ENCODE data around the gene PRX. TPM values are rescaled to one million over a fixed set of nuclear protein-coding genes. Genes with fewer than 3 reads are reported as not detected.
A peak's percentile ranks its signal among the peaks of the same experiment; 100 is the strongest.
"Not testable (repeated sequence)": the region's sequence is repeated elsewhere in the genome, so short reads cannot be mapped to it uniquely, and the experiment has no call there.

Gene PRX
- total RNA-seq, 2 experiments from 2014 or later = 0.80 to 1.1 TPM

GRCh38 chr19:40446263-40446784, 33.1 kb upstream of the PRX start:
- peaks cover 16% of the 10 kb centered on the region for H3K4me1 Mint-ChIP-seq
- H3K36me3 Mint-ChIP-seq = peaks cover under 1% of the 10 kb centered on the region
- CTCF ChIA-PET = interaction anchor here (1.5 to 1.8 kb wide), 2 partner anchors 19 to 26 kb away, joined by 7 to 9 read pairs; partner anchors contain the start of gene BLVRB
- no peak for ATAC-seq
- no peak for DNase-seq
- no peaks in the 10 kb centered on the region for H3K27me3 Mint-ChIP-seq
- H3K9me3 Mint-ChIP-seq (ENCODE audit: low read depth) = no peaks in the 10 kb centered on the region
- no peak overlapping the region for H3K27ac Mint-ChIP-seq
- H3K4me3 Mint-ChIP-seq = no peak overlapping the region

- no peak for ATAC-seq
- no peaks in the 10 kb centered on the region for H3K27me3 Mint-ChIP-seq
- CTCF ChIA-PET = interaction anchor here (1.2 to 1.5 kb wide), 2 partner anchors 25 kb away, joined by 4 to 7 read pairs; no protein-coding TSS in a partner anchor
- no peak overlapping the region for H3K4me3 Mint-ChIP-seq
- no peak for DNase-seq
- no peaks in the 10 kb centered on the region for H3K9me3 Mint-ChIP-seq (ENCODE audit: low read depth)
- H3K4me1 Mint-ChIP-seq = peaks cover 20% of the 10 kb centered on the region
- H3K36me3 Mint-ChIP-seq = peaks cover 5% of the 10 kb centered on the region
- no peak overlapping the region for H3K27ac Mint-ChIP-seq
Observed at GRCh38 chr19:40445780-40446262, 32.6 kb upstream of the PRX start.

- CTCF ChIA-PET = interaction anchor here (1.0 to 3.0 kb wide), 3 partner anchors 19 to 140 kb away, joined by 4 to 28 read pairs (median 4); partner anchors contain the start of gene BLVRB
- Mint-ChIP-seq H3K4me3 (peak overlapping the region; percentile 95), H3K27ac (peak overlapping the region; percentile 97), H3K27me3 (no peaks in the 10 kb centered on the region), H3K9me3 (ENCODE audit: low read depth) (no peaks in the 10 kb centered on the region), H3K36me3 (peaks cover 7% of the 10 kb centered on the region), H3K4me1 (peaks cover 20% of the 10 kb centered on the region)
- ATAC-seq (no peak), DNase-seq (no peak)
Observed at GRCh38 chr19:40444825-40445312, 31.7 kb upstream of the PRX start.

DNA sequence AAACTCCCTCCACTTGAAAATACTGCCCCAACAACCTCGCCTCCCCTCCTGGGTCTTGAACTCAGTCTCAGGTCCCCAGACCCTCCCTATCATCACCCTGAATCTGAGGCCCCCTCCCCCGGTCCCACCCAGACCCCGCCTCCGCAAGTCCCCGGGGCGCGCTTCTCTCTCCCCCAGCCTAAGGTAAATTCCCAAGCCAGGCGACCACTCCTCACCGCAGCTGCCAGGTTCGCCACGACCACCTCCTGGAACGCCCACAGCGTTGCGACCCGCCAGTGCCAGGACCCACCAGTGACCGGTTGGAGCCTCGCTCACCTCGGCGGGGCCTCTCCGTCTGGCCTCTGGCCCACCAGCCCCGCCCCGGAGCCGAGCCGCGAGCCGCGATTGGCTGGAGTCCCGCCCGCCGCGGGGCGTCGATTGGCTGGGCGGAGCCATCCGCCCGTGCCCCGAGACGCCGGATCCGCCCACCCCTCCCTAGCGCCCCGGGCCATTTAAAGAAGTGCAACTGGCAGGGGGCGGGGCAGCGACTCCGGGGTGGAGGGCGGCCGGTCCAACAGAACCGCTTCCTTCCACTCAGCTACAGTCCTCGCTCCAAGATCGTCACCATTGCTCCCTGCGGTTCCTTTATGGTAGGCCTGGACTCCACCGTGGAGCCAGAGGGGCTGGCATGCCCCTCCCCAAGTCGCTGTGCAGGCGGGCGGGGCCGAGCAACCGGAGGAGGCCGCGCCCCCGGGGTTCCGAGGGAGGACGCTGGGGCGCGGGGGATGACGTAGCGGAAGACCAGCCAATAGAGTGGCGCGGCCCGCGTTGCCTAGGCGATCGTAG, 31.0 kb upstream of the PRX start, which contains the start of gene SERTAD3:
Gene SERTAD3, minus strand, starts transcription at position 336 of the 825 bp plus-strand sequence. CDS start 2,255 bp downstream, outside the sequence.
- no peaks in the 10 kb centered on the region for H3K9me3 Mint-ChIP-seq (ENCODE audit: low read depth)
- CTCF ChIA-PET = interaction anchor here (1.0 to 3.0 kb wide), 9 partner anchors 14 to 139 kb away, joined by 3 to 28 read pairs (median 6); partner anchors contain the start of genes BLVRB and SERTAD1

GRCh38 chr19:40443131-40443999, 30.2 kb upstream of the PRX start:
- H3K4me3 Mint-ChIP-seq = peak overlapping the region; percentile 95
- H3K27ac Mint-ChIP-seq = peak overlapping the region; percentile 97
- DNase-seq = peak; percentile 100
- H3K36me3 Mint-ChIP-seq = peaks cover 7% of the 10 kb centered on the region
- no peaks in the 10 kb centered on the region for H3K9me3 Mint-ChIP-seq (ENCODE audit: low read depth)
- no peaks in the 10 kb centered on the region for H3K27me3 Mint-ChIP-seq
- peak; percentile 82 for ATAC-seq
- CTCF ChIA-PET = interaction anchor here (1.0 to 3.0 kb wide), 12 partner anchors 10 to 162 kb away, joined by 3 to 28 read pairs (median 6); partner anchors contain the start of genes BLVRB and SERTAD1
- peaks cover 22% of the 10 kb centered on the region for H3K4me1 Mint-ChIP-seq

More for the DNA sequence above, 31.0 kb upstream of the PRX start, which contains the start of gene SERTAD3:
- Mint-ChIP-seq H3K36me3 (peaks cover 7% of the 10 kb centered on the region), H3K4me3 (peak within 1 kb of the TSS; percentile 95), H3K27ac (peak within 1 kb of the TSS; percentile 97), H3K27me3 (no peaks in the 10 kb centered on the region), H3K4me1 (peaks cover 22% of the 10 kb centered on the region)
- ATAC-seq (peak; percentile 80), DNase-seq (peak; percentile 98)

DNA sequence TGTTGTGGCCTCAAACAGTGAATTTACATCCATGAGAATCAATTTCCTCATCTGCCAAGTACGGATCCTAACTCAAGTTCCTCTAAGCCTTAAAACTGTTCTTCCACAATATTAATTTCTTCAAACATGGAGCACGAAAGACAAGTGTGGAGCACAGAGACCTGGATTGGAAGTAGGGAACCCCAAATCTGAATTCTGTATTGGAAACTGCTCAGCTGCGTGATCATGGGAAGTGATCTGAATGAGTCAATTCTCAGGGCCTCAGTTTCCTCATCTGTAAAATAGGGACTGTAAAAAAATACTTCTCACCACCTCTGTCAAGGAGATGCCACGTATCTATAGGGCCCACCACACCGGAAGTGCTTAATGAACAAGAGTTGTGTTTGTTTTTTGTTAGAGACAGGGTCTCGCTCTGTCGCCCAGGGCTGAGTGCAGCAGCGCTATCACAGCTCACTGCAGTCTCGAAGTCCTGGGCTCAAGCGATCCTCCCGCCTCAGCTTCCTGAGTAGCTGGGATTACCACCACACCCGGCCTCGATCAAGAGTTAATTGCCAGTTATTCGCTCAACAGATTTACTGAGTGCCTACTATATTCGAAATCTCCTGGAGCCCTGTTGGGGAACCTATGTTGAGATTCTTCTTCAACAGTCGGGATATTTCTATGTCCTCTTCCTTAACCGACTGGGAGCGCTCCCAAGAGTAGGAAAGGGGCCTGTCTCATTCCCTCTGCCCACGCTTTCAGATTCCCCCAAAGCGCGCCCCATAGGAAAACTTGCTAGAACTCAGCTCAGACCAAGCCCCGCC, 29.4 kb upstream of the PRX start:
- ATAC-seq = no peak
- peak overlapping the region; percentile 95 for H3K4me3 Mint-ChIP-seq
- H3K9me3 Mint-ChIP-seq (ENCODE audit: low read depth) = no peaks in the 10 kb centered on the region
- no peak for DNase-seq
- H3K36me3 Mint-ChIP-seq = peaks cover 7% of the 10 kb centered on the region
- H3K4me1 Mint-ChIP-seq = peaks cover 22% of the 10 kb centered on the region
- CTCF ChIA-PET = interaction anchor here (0.6 to 3.0 kb wide), 13 partner anchors 9 to 163 kb away, joined by 3 to 28 read pairs (median 5); partner anchors contain the start of genes BLVRB and SERTAD1
- H3K27ac Mint-ChIP-seq = peak overlapping the region; percentile 97
- H3K27me3 Mint-ChIP-seq = no peaks in the 10 kb centered on the region

- Mint-ChIP-seq H3K4me3 (peak overlapping the region; percentile 95), H3K27ac (peak overlapping the region; percentile 97), H3K9me3 (ENCODE audit: low read depth) (no peaks in the 10 kb centered on the region), H3K27me3 (no peaks in the 10 kb centered on the region), H3K4me1 (peaks cover 22% of the 10 kb centered on the region), H3K36me3 (peaks cover 7% of the 10 kb centered on the region)
- no peak for DNase-seq
- ATAC-seq = no peak
- CTCF ChIA-PET = interaction anchor here (1.3 to 3.0 kb wide), 6 partner anchors 8 to 23 kb away, joined by 3 to 15 read pairs (median 5); partner anchors contain the start of gene SERTAD1
Observed at GRCh38 chr19:40441719-40442253, 28.6 kb upstream of the PRX start.

DNA sequence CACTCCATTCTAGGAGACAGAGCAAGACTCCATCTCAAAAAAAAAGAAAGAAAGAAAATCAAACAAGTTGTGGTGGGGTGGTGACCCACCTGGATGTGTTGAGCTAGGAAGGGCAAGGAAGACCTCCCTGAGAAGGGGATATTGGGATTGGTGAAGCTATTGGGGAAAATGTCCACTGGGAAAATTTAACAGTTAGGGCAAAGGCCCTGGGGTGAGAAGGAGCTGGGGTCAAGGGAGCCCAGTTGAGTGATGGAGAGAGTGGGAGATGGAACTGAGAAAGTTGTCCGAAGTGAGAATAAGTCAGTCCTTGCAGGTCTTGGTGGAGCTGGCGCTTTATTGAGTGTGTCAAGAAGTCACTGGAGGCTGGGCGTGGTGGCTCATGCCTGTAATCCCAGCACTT, 25.1 kb upstream of the PRX start:
- H3K27me3 Mint-ChIP-seq = no peaks in the 10 kb centered on the region
- DNase-seq = no peak
- CTCF ChIA-PET = interaction anchor here (1.5 kb wide), 1 partner anchor 12 kb away, joined by 3 read pairs; the partner anchor contains the start of gene SERTAD1
- H3K27ac Mint-ChIP-seq = no peak overlapping the region
- H3K4me1 Mint-ChIP-seq = peaks cover 24% of the 10 kb centered on the region
- peaks cover 7% of the 10 kb centered on the region for H3K36me3 Mint-ChIP-seq
- no peaks in the 10 kb centered on the region for H3K9me3 Mint-ChIP-seq (ENCODE audit: low read depth)
- no peak for ATAC-seq
- H3K4me3 Mint-ChIP-seq = no peak overlapping the region

- peak overlapping the region; percentile 76 for H3K4me3 Mint-ChIP-seq
- ATAC-seq = peak; percentile 97
- H3K9me3 Mint-ChIP-seq (ENCODE audit: low read depth) = no peaks in the 10 kb centered on the region
- peaks cover 12% of the 10 kb centered on the region for H3K4me1 Mint-ChIP-seq
- CTCF ChIA-PET = interaction anchor here (0.6 to 1.4 kb wide), 5 partner anchors 9 to 32 kb away, joined by 3 to 7 read pairs (median 3); partner anchors contain the start of gene BLVRB
- H3K27me3 Mint-ChIP-seq = no peaks in the 10 kb centered on the region
- H3K36me3 Mint-ChIP-seq = no peaks in the 10 kb centered on the region
- DNase-seq = peak; percentile 73
- peak overlapping the region; percentile 87 for H3K27ac Mint-ChIP-seq
Observed at GRCh38 chr19:40433391-40434216, 20.4 kb upstream of the PRX start.

DNA sequence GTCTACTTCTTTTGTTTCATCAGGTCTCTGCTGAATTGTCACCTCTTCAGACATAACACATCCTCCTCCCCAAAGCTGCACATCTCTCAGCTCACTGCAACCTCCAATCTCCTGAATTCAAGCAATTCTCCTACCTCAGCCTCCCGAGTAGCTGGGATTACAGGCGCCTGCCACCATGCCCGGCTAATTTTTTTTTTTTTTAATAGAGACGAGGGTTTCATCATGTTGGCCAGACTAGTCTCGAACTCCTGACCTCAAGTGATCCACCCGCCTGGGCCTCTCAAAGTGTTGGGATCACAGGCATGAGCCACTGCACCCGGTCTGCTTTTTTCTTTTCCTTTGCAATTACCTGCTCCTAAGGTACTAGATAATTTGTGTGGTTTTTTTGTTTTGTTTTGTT, 19.6 kb upstream of the PRX start:
- ATAC-seq; H3K27me3 Mint-ChIP-seq; H3K27ac Mint-ChIP-seq; H3K9me3 Mint-ChIP-seq (ENCODE audit: low read depth); H3K36me3 Mint-ChIP-seq; DNase-seq: not testable (repeated sequence)
- Mint-ChIP-seq H3K4me1 (peaks cover 12% of the 10 kb centered on the region), H3K4me3 (peak overlapping the region; percentile 76)
- CTCF ChIA-PET = interaction anchor here (0.6 to 1.4 kb wide), 6 partner anchors 8 to 32 kb away, joined by 3 to 7 read pairs (median 3); no protein-coding TSS in a partner anchor

- Mint-ChIP-seq H3K27ac (no peak overlapping the region), H3K4me3 (no peak overlapping the region), H3K27me3 (no peaks in the 10 kb centered on the region), H3K9me3 (ENCODE audit: low read depth) (no peaks in the 10 kb centered on the region), H3K4me1 (peaks cover 12% of the 10 kb centered on the region), H3K36me3 (no peaks in the 10 kb centered on the region)
- no peak for DNase-seq
- CTCF ChIA-PET = interaction anchor here (2.0 kb wide), 1 partner anchor 12 kb away, joined by 6 read pairs; the partner anchor contains the start of gene SERTAD3
- ATAC-seq = no peak
Observed at GRCh38 chr19:40431698-40432097, 18.5 kb upstream of the PRX start.

All from activated CD8-positive, alpha-beta memory T cell treated with anti-CD3 and anti-CD28 coated beads, Interleukin-2, amount 10 ng/mL, durations not matched to agents 7 days and 5 days (primary cell).